Measurements from ENCODE around the gene MAP3K21.
A peak's percentile ranks its signal among the peaks of the same experiment; 100 is the strongest.

MAP3K21 gene

GRCh38 chr1:233327651-233328141 lies at the start of gene MAP3K21:
TSS of gene MAP3K21 (plus strand) at chr1:233327724. CDS start at chr1:233328029, 305 bp downstream.
- no peak for DNase-seq

GRCh38 chr1:233278631-233279030 lies 48.9 kb upstream of the MAP3K21 start:
- DNase-seq: no peak

GRCh38 chr1:233279971-233280370 lies 47.6 kb upstream of the MAP3K21 start:
- DNase-seq: no peak

- DNase-seq: no peak
These were observed 45.6 kb upstream of the MAP3K21 start for GRCh38 chr1:233281711-233282581.

- DNase-seq: no peak
These were observed 45.0 kb upstream of the MAP3K21 start for GRCh38 chr1:233282582-233282886.

GRCh38 chr1:233289676-233290075 lies 37.8 kb upstream of the MAP3K21 start:
- no peak for DNase-seq

- no peak for DNase-seq
These were observed 37.0 kb upstream of the MAP3K21 start for GRCh38 chr1:233290396-233291034.

GRCh38 chr1:233293556-233294446 lies 33.7 kb upstream of the MAP3K21 start:
- DNase-seq: no peak

GRCh38 chr1:233294913-233295236 lies 32.6 kb upstream of the MAP3K21 start:
- DNase-seq: no peak

- peak; percentile 70 for DNase-seq
These were observed 32.1 kb upstream of the MAP3K21 start, which contains the start of gene PCNX2 for GRCh38 chr1:233295237-233295974. TSS of gene PCNX2 (minus strand) at chr1:233295725. CDS start at chr1:233295478, 247 bp downstream.

- no peak for DNase-seq
These were observed 31.6 kb upstream of the MAP3K21 start for GRCh38 chr1:233295975-233296322.

- DNase-seq: no peak
These were observed 28.1 kb upstream of the MAP3K21 start for GRCh38 chr1:233299450-233299849.

GRCh38 chr1:233300326-233300725 lies 27.2 kb upstream of the MAP3K21 start:
- no peak for DNase-seq

GRCh38 chr1:233304489-233305102 lies 22.9 kb upstream of the MAP3K21 start:
- no peak for DNase-seq

- DNase-seq: no peak
These were observed 13.9 kb upstream of the MAP3K21 start for GRCh38 chr1:233313434-233314155.

GRCh38 chr1:233315718-233316301 lies 11.7 kb upstream of the MAP3K21 start:
- no peak for DNase-seq

- DNase-seq: no peak
These were observed 11.1 kb upstream of the MAP3K21 start for GRCh38 chr1:233316473-233316872.

- DNase-seq: no peak
These were observed 8.3 kb upstream of the MAP3K21 start for GRCh38 chr1:233319272-233319671.

- no peak for DNase-seq
These were observed 7.5 kb upstream of the MAP3K21 start for GRCh38 chr1:233320023-233320422.

- no peak for DNase-seq
These were observed 3.8 kb upstream of the MAP3K21 start for GRCh38 chr1:233323718-233324117.

- DNase-seq: no peak
These were observed 1.2 kb upstream of the MAP3K21 start for GRCh38 chr1:233326319-233326718.
